G401 (cell line): Measurements from ENCODE around the gene GMFB. TPM values are rescaled to one million over a fixed set of nuclear protein-coding genes. Genes with fewer than 3 reads are reported as not detected.
A peak's percentile ranks its signal among the peaks of the same experiment; 100 is the strongest.
"Not testable (repeated sequence)": the region's sequence is repeated elsewhere in the genome, so short reads cannot be mapped to it uniquely, and the experiment has no call there.

Source experiments
- DNase-seq: peaks from one replicate; pipeline ENCODE4 v3.0.0-alpha.2; 2015; ENCODE audit warnings: low spot score
- in situ Hi-C: cut with HindIII; loops from 2 replicates; pipeline ENCODE4 v1.10.0; 2016; ENCODE audit warnings: low sequenced_read_pairs, mixed read lengths
- total RNA-seq: library from RNA; depleted of rRNA; stranded (reverse); fragments of >200 nt; shearing (Covaris generic); gene quantifications from 2 replicates; pipeline ENCODE4 v1.2.3, GENCODE V29; 2014

GMFB gene
- total RNA-seq, 1 experiment from 2014 or later: 134 TPM

DNA sequence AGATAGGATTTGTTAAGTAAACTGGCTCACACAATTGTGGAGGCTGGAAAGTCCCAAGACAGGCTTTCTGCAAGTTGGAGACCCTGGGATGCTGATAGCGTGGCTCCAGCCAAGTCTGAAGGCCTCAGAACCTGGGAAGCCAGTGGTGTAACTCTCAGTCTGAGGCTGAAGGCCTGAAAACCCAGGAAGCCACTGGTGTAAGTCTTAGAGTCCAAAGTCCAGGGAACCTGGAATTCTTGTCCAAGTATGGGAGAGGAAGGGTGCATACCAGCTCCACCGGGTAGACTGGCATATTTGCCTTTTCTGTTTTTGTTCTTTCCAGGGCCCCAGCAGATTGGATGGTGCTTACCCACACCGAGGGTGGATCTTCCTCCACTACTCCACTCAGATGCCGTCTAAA, 18.1 kb downstream of the GMFB start:
- in situ Hi-C loops: no loop called here
- no peak for DNase-seq

DNA sequence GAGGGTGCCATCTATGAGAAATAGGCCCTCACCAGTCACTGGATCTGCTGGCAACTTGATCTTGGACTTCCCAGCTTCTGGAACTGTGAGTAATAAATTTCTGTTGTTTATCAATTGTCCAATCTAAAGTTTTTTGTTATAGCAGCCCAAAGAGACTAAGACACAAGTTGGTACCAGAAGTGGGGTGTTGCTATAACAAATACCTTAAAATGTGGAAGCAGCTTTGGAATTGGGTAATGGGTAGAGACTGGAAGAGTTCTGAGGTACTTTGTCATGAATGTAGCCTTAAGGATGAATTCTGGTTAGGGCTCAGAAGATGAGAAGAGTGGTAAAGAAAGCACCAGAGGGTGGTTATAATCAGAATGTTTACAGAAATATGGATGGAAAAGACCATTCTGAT, 21.5 kb downstream of the GMFB start:
- in situ Hi-C loops: no loop called here
- no peak for DNase-seq

DNA sequence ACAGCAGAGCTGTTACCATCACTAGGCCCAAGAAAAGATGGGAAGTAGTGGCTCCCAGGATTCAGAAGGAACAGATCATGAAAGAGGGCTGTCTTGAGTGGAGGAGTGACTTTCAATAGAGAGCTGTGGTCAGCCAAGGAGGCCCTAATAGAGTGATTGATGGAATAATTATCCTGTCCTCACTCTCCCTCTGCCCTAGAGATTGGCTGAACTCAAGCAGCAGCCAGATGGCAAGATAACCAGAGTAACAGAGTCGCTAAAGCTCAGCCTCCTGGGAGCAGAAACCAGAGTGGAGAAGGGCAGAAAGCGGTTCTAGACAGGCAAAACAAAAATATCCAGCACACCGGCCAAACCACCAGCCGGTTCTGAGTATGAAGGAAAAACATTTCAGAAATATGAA, 23.1 kb downstream of the GMFB start:
- in situ Hi-C loops: no loop called here
- DNase-seq: peak; percentile 74

DNA sequence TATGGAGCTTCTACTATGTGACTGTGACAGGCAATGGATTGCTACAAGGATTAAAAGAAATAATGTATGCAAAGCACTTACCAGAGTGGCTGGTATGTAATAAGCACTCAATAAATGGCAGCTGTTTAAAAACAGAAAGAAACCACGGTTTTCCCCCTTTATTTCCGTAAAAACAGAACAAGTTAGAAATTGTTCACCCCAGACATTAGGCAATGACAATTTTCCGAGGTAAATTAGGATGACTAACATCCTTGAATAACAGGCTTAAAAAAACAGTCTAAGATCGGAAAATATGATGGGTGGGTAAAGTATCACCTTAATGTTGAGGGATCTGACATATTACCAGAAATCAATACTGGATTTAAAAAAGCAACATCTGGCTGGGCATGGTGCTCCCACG, 26.7 kb downstream of the GMFB start:
- in situ Hi-C loops: no loop called here
- no peak for DNase-seq

DNA sequence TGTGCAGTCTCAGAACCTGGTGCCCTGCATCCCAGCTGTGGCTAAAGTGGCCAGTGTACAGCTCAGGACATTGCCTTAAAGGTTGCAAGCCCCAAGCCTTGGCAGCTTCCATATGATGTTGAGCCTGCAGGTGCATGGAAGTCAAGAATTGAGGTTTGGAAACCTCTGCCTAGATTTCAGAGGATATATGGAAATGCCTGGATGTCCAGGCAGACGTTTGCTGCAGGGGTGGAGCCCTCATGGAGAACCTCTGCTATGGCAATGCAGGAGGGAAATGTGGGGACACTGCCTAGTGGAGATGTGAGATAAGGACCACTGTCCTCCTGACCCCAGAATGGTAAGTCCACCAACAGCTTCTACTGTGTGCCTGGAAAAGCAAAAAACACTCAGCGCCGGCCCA, 29.7 kb downstream of the GMFB start:
- DNase-seq: no peak
- in situ Hi-C loops: no loop called here

DNA sequence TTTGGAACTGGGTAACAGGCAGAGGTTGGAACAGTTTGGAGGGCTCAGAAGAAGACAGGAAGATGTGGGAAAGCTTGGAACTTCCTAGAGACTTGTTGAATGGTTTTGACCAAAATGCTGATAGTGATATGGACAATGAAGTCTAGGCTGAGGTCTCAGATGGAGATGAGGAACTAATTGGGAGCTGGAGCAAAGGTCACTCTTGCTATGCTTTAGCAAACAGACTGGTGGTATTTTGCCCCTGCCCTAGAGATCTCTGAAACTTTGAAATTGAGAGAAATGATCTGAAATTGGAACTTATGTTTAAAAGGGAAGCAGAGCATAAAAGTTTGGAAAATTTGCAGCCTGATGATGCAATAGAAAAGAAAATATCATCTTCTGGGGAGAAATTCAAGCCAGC, 30.2 kb downstream of the GMFB start:
- in situ Hi-C loops, DNase-seq: not testable (repeated sequence)

DNA sequence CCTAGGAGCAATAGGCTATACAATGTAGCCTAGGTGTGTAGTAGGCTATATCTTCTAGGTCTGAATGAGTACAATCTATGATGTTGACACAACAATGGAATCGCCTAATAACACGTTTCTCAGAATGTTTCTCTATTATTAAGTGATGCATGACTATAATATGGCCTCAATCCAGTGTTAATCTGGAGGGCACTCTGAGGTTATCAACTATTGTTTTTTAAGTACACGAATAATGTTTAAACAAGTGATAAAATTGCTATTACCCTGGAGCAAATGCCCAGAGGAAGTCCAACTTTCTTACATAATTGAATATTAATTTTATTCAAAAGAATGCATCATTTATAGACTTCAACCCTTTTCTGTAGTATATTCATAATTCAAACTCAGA, 31.2 kb downstream of the GMFB start:
- in situ Hi-C loops: no loop called here

DNA sequence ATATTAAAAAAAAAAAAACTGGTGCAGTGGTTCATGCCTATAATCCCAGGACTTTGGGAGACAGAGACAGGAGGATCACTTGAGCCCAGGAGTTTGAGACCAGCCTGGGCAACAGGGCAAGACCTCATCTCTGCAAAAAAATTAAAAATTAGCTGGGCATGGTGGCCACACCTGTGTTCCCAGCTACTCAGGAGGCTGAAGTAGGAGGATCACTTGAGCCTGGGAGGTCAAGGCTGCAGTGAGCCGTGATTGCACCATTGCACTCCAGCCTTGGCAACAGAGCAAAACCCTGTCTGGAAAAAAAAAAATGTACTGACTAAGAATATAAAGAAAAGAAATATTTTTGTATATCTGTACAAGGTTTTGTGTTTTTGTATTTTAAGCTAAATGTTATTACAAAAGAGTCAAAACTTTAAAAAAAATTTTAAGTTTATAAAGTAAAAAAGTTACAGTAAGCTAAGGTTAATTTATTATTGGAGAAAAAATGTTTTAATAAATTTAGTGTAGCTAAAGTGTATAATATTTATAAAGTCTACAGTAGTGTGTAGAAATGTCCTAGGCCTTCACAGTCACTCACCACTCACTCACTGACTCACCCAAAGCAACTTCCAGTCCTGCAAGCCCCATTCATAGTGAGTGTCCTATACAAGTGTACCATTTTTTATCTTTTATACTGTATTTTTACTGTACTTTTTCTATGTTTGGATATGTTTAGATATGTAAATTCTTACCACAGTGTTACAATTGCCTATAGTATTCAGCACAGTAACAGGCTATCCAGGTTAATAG, 31.8 kb downstream of the GMFB start:
- DNase-seq, in situ Hi-C loops: not testable (repeated sequence)

More for the DNA sequence above, 31.2 kb downstream of the GMFB start:
- DNase-seq: no peak

DNA sequence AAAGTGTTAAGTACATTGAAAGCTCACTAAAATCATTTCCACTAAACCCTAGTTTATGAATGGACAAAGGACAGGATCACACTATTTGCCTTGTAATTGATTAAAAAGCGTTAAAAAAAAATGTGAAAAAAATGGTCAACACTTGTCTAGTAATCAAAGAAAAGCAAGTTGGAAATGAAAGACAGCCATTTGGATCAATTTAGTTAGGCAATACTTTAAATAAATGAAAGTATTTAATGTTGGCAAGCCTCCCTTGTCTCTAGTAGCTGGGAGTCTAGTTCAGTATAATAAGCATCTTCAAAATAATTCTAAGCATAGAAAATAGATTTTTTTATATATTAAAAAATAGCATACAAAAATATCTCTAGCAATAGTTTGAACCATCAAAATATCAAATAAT, 33.4 kb downstream of the GMFB start:
- DNase-seq: no peak
- in situ Hi-C loops: no loop called here

DNA sequence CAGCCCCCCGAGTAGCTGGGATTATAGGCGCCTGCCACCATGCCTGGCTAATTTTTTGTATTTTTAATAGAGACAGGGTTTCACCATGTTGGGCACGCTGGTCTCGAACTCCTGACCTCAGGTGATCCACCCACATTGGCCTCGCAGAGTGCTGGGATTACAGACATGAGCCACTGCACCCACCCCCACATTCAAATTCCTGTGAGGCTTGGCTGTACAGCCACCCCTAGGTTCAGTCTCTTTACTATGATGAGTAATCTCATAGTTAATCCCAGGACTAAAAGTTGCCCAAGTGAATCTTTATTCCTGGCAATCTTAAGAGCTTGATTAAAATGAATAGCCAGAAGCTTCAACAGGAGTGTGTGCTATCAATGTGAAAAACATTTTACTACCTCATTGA, 34.8 kb downstream of the GMFB start:
- DNase-seq, in situ Hi-C loops: not testable (repeated sequence)

DNA sequence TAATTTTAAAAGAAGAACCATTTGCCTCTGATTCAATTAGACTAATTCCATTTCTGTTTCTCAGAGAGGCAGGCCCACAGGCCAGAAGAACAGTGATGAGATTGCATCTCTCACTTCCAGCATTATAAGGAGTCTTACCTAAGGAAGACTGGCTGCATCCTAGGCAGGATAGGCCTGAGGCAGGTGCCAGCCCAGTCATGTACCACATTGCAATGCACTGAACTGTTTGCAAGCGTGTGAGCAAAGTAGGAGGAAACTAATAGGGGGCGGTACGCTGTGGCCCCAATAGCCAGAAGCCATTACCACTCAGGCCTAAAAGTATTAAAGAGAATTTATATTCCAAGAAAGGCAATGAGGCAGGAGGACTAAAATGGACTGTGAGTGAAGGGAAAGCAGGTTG, 35.5 kb downstream of the GMFB start:
- in situ Hi-C loops: no loop called here

DNA sequence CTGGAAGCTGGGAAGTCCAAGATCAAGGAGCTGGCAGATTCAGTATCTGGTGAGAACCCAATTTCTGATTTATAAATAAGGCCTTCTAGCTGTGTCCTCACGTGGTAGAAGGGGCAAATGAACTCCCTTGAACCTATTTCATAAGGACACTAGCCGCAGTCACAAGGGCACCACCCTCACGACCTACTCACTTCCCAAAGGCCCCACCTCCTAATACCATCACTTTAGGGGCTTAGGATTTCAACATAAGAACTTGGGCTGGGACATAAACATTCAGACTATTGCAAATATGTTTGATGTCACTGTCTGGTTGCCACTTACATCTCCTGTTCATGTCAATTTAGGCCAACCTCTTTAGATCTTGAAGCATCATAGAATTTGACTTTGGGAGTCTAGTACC, 36.8 kb downstream of the GMFB start:
- in situ Hi-C loops: no loop called here
- DNase-seq: no peak

More for the DNA sequence above, 35.5 kb downstream of the GMFB start:
- DNase-seq: no peak

DNA sequence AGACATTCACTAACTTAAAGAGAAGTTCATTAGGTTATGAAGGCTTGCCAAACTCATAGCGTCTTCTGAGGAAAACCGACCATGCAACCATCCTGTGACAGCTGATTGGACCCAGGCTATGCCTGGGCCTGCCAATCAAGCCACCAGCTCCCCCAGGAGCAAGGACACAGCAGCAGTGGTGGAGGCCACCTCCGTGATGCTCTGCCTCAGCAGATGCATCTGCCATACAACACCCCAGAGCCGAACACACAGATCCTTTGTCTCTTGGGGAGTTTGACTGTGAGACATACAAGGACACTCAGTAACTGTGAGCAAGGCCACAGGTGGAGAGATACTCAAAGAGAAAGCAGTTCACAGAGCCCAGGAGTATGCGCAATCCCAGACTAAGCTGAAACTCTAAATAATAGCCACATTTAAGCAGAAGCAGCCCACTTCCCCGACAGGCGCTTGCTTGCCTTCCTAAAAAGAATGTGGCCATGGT, 37.6 kb downstream of the GMFB start:
- in situ Hi-C loops: no loop called here
- DNase-seq: no peak

DNA sequence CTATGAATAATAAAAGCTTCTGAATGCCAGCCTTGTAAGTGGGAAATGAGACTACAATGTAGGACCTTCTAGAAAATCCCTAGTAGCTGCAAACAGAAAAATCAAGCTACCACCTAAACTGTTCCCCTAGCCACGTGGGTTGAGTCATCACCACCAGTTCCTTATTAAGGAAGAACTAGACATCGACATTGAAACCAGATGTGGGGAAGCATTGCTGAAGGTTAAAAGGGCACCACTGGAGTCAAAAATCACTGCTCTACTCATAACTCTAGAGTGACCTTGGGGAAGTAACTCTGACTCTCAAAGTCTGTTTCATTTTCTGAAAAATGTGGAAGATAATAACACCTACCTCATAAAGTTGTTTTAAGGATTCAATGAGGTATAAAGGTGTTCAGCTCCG, 38.2 kb downstream of the GMFB start:
- in situ Hi-C loops: no loop called here
- DNase-seq: no peak

DNA sequence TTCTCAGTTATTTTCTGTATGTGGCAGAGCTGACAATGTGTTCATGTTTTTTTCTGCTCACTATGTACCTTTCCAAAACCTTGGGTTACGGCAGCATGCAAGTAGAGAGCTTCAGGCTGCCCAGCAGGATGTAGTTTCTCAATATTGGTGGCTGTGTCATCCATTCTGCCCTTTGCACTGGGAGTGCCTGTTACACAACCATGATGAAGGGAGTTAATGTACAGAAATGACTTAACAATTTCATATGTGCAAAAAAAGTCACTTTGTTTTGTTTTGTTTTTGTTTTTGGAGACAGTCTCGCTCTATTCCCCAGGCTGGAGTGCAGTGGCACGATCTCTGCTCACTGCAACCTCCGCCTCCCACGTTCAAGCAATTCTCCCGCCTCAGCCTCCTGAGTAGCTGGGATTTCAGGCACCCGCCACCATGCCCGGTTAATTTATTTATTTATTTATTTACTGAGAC, 41.5 kb downstream of the GMFB start:
- in situ Hi-C loops: no loop called here
- DNase-seq: no peak

DNA sequence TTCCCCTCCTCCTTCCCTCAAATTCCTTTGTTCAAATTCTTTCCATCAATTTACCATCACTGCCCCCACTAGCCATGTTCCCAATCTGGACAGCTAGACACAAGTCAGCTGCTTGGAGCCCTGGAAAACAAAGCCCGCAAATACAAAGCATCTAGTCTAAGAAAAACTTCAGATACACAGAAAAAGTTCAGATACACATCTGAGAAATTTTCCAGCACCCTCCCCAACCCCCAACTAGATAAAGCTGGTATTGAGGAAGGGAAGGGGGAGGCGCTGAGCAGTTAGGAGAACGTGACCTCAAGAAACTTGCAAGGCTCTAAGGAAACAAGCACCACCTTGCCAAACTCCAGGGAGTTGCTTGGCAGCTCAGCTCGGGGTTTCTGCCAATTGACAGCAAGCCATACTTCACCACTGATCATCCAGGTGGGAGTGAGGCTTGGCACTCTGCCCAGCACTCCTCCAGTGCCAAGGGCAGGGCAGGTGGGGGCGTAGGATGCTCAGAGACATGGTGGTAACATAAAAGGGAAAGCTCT, 42.6 kb downstream of the GMFB start:
- peak; percentile 70 for DNase-seq
- in situ Hi-C loops: no loop called here

DNA sequence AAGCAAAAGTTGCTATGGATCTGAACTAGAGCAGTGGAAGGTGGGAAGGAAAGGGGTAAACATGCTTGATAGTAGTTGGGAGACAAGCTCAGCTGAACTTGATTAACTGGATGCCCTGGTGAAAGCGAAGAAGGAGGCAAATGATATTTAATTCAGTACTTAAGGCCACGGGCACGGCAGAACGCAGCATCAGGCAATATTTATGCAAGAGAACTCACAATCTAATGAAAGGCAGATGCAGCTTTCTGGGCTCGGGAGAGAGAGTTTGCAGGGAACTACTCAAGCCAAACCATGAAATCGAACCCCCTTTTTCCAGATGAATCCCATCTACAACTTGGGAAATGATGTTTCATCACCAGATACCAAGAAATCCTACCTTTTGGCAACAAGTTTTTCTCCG, 44.1 kb downstream of the GMFB start:
- in situ Hi-C loops: no loop called here
- DNase-seq: no peak

DNA sequence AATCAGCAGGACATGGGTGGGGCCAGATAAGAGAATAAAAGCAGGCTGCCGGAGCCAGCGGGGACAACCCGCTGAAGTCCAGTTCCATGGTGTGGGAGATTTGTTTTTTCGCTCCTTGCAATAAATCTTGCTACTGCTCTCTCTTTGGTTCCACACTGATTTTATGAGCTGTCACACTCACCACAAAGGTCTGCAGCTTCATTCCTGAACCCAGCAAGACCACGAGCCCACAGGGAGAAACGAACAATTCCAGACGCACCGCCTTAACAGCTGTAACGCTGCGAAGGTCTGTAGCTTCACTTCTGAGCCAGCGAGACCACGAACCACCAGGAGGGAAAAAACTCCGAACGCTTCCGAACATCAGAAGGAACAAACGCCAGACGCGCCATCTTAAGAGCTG, 44.8 kb downstream of the GMFB start:
- in situ Hi-C loops: no loop called here
- no peak for DNase-seq

DNA sequence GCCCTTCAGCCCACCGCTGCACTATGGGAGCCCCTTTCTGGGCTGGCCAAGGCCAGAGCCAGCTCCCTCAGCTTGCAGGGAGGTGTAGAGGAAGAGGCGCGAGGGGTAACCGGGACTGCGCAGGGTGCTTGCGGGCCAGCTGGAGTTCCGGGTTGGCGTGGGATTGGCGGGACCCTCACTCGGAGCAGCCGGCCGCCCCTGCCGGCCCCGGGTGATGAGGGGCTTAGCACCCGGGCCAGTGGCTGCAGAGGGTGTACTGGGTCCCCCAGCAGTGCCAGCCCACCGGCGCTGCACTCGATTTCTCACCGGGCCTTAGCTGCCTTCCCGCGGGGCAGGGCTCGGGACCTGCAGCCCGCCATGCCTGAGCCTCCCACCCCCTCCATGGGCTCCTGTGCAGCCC, 45.8 kb downstream of the GMFB start:
- DNase-seq, in situ Hi-C loops: not testable (repeated sequence)

DNA sequence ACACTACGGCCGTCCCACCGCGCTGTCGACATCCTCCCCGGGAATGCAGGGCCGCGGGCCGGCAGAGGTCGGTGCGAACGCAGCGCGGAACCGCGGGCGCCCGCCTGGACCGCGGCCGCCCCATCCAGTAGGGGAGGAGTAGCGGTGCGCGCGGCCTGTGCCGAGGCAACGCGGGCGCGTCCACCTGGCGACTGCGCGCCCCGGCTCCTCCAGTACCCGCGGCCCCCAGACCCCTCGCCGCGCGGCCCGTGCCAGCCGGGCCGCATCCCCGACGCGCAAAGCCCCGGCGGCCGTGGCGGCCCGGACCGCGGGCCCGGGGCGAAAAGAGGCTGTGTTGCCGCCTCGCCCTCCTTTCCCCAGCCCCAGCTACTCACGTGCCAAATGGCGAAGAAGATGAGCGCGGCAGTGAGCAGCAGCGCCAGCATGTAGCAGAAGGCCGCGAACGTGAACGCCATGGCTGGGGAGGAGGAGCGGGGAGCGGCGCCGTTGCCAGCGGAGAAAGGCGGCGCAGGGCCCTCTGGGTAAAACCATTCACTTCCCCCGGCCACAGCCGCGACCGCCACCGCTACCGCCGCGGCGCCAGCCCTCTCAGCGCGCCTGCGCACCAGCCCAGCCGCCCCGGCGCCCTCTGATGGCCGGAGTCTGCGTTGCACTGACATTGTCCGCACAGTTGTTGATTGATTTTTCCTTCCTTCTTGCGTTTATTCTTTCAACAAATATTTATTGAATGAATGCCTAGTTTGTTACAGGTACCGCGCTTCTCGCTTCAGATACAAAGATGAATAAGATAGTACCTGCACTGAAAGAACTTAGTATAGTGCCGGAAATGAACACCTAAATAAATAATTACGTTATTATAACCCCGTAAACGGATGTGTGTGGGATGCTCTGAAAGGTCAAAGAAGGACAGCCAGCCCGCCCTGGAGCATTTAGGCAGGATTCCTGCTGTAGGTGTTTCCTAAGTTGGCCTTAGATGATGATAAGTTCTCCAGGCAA, 47.6 kb downstream of the GMFB start, which contains the start of gene CNIH1:
Gene CNIH1 (minus strand): TSS at position 502 of the 996 bp plus-strand sequence. CDS start 47 bp downstream, at position 455.
- in situ Hi-C loops: no loop called here

More for the DNA sequence above, 47.6 kb downstream of the GMFB start, which contains the start of gene CNIH1:
- DNase-seq: peak; percentile 88
